IMR-90 (cell line): Measurements from ENCODE around the gene N4BP2L1. TPM values are rescaled to one million over a fixed set of nuclear protein-coding genes. Genes with fewer than 3 reads are reported as not detected.
A peak's percentile ranks its signal among the peaks of the same experiment; 100 is the strongest.

Experiments used
- ATAC-seq: fragments of 200-7000 bp; cut with Tn5 transposase; 2 replicates; pipeline ENCODE4 v1.9.1; 2020; ENCODE audit warnings: low read depth, mild to moderate bottlenecking, moderate library complexity
- BruUV-seq: library from RNA; stranded (reverse); fragments of 400-500 nt; replicated peaks from 2 replicates; lab custom pipeline; 2021; lab: Mats Ljungman, UMichigan
- CTCF ChIA-PET: fragments of 300-600 bp; formaldehyde crosslinking; extraction: SDS; loops from one replicate; lab custom pipeline; 2021; ENCODE audit warnings: antibody characterized with exemption; lab: Yijun Ruan, JAX
- POLR2A ChIA-PET: fragments of 300-600 bp; sonication (Branson Sonifier 250); formaldehyde crosslinking; loops from one replicate; lab custom pipeline; 2022; ENCODE audit warnings: antibody characterized with exemption; ENCODE audit not compliant: unreplicated experiment; lab: Charles Lee
- DNase-seq: peaks from one replicate; pipeline ENCODE4 v3.0.0; 2013
- H2AFZ ChIP-seq: replicated peaks from 2 replicates; pipeline ENCODE3; 2013; ENCODE audit warnings: low read length, mild to moderate bottlenecking; ENCODE audit not compliant: poor library complexity
- H2AK5ac ChIP-seq: 2 replicates; pipeline ENCODE4 v1.6.1; 2013; ENCODE audit warnings: low read depth, low read length, inconsistent platforms
- H2AK9ac ChIP-seq: replicated peaks from 2 replicates; pipeline ENCODE3; 2013; ENCODE audit warnings: mild to moderate bottlenecking, low read depth, low read length, moderate library complexity; ENCODE audit not compliant: poor library complexity
- H2BK120ac ChIP-seq: 2 replicates; pipeline ENCODE4 v1.6.1; 2013; ENCODE audit warnings: low read depth, low read length, inconsistent platforms
- H2BK15ac ChIP-seq: 3 replicates; pipeline ENCODE4 v1.6.1; 2013; ENCODE audit warnings: low read depth, low read length, inconsistent platforms
- H2BK20ac ChIP-seq: 2 replicates; pipeline ENCODE4 v1.6.1; 2013; ENCODE audit warnings: low read depth, mild to moderate bottlenecking, inconsistent platforms, low read length, moderate library complexity
- H2BK5ac ChIP-seq: 2 replicates; pipeline ENCODE4 v1.6.1; 2013; ENCODE audit warnings: mild to moderate bottlenecking, low read depth, low read length, inconsistent platforms; ENCODE audit not compliant: poor library complexity, severe bottlenecking
- H3K14ac ChIP-seq: replicated peaks from 2 replicates; pipeline ENCODE4 v1.6.1; 2013; ENCODE audit warnings: low read depth, low read length, inconsistent platforms
- H3K18ac ChIP-seq: 2 replicates; pipeline ENCODE4 v1.6.1; 2013; ENCODE audit warnings: low read depth, low read length, control low read depth
- H3K23ac ChIP-seq: 2 replicates; pipeline ENCODE4 v1.6.1; 2013; ENCODE audit warnings: low read depth, low read length, inconsistent platforms
- H3K27ac ChIP-seq: 2 replicates; pipeline ENCODE4 v1.5.1; 2013; ENCODE audit warnings: mild to moderate bottlenecking, control low read depth, low read length; ENCODE audit not compliant: insufficient read depth
- H3K27me3 ChIP-seq: 2 replicates; pipeline ENCODE4 v1.6.1; 2013; ENCODE audit warnings: low read length; ENCODE audit not compliant: control insufficient read depth, insufficient read depth
- H3K36me3 ChIP-seq: 2 replicates; pipeline ENCODE4 v1.6.1; 2013; ENCODE audit warnings: low read length, mixed read lengths; ENCODE audit not compliant: control insufficient read depth, insufficient read depth
- H3K4ac ChIP-seq: 2 replicates; pipeline ENCODE4 v1.6.1; 2013; ENCODE audit warnings: low read depth, low read length, inconsistent platforms
- H3K4me1 ChIP-seq: 2 replicates; pipeline ENCODE4 v1.6.1; 2013; ENCODE audit warnings: low read length, mixed read lengths; ENCODE audit not compliant: control insufficient read depth, insufficient read depth
- H3K4me2 ChIP-seq: 2 replicates; pipeline ENCODE4 v1.6.1; 2013; ENCODE audit warnings: low read depth, mild to moderate bottlenecking, control low read depth, low read length, moderate library complexity
- H3K4me3 ChIP-seq: 2 replicates; pipeline ENCODE4 v1.5.1; 2013; ENCODE audit warnings: low read depth, mild to moderate bottlenecking, control low read depth, low read length, moderate library complexity; ENCODE audit not compliant: insufficient read depth
- H3K56ac ChIP-seq: 2 replicates; pipeline ENCODE4 v1.6.1; 2013; ENCODE audit warnings: low read length, inconsistent platforms; ENCODE audit not compliant: insufficient read depth; ENCODE audit errors: extremely low read depth
- H3K79me1 ChIP-seq, 2 experiments: 2 replicates each; pipeline ENCODE4 v1.6.1; 2013; ENCODE audit warnings: low read length in 2 of 2, inconsistent platforms in 1 of 2, low read depth in 1 of 2
- H3K9ac ChIP-seq: 2 replicates; pipeline ENCODE4 v1.6.1; 2013; ENCODE audit warnings: low read depth, low read length, control low read depth
- H3K9me1 ChIP-seq: 2 replicates; pipeline ENCODE4 v1.6.1; 2013; ENCODE audit warnings: low read length, inconsistent platforms; ENCODE audit not compliant: insufficient read depth
- H3K9me3 ChIP-seq: 2 replicates; pipeline ENCODE4 v1.6.1; 2013; ENCODE audit warnings: low read length; ENCODE audit not compliant: control insufficient read depth, insufficient read depth
- H4K20me1 ChIP-seq: 2 replicates; pipeline ENCODE4 v1.6.1; 2013; ENCODE audit warnings: low read length, inconsistent platforms; ENCODE audit not compliant: insufficient read depth
- H4K5ac ChIP-seq: 2 replicates; pipeline ENCODE4 v1.6.1; 2013; ENCODE audit warnings: mild to moderate bottlenecking, low read depth, low read length, control low read depth
- H4K8ac ChIP-seq, 2 experiments: 2 replicates each; pipeline ENCODE4 v1.6.1; 2013; ENCODE audit warnings: low read depth in 2 of 2, low read length in 2 of 2, control low read depth in 1 of 2, inconsistent platforms in 1 of 2
- H4K91ac ChIP-seq: 2 replicates; pipeline ENCODE4 v1.6.1; 2013; ENCODE audit warnings: low read depth, low read length, inconsistent platforms; ENCODE audit not compliant: insufficient read depth
- BHLHE40 ChIP-seq: fragments of 150-350 bp; IDR thresholded peaks from 2 replicates; pipeline ENCODE4 v1.6.1; 2016; ENCODE audit warnings: mild to moderate bottlenecking, low read depth, low read length
- CEBPB ChIP-seq: IDR thresholded peaks from 2 replicates; pipeline ENCODE4 v1.6.1; 2012; ENCODE audit warnings: low read depth, low read length, improper control_type of control experiment
- ELK1 ChIP-seq: fragments of 150-350 bp; IDR thresholded peaks from 2 replicates; pipeline ENCODE4 v1.6.1; 2016; ENCODE audit warnings: low read depth, mild to moderate bottlenecking, low read length, moderate library complexity, borderline replicate concordance
- FOS ChIP-seq: fragments of 150-350 bp; IDR thresholded peaks from 2 replicates; pipeline ENCODE4 v1.6.1; 2016; ENCODE audit warnings: low read depth, low read length
- MAFK ChIP-seq: IDR thresholded peaks from 2 replicates; pipeline ENCODE4 v1.6.1; 2012; ENCODE audit warnings: low read depth, low read length, improper control_type of control experiment
- MAZ ChIP-seq: IDR thresholded peaks from 2 replicates; pipeline ENCODE4 v1.6.1; 2012; ENCODE audit warnings: low read depth, mild to moderate bottlenecking, low read length, improper control_type of control experiment, moderate library complexity, borderline replicate concordance
- MXI1 ChIP-seq: IDR thresholded peaks from 2 replicates; pipeline ENCODE4 v1.6.1; 2012; ENCODE audit warnings: low read depth, mild to moderate bottlenecking, low read length, moderate library complexity, borderline replicate concordance
- RAD21 ChIP-seq: IDR thresholded peaks from 2 replicates; pipeline ENCODE4 v1.6.1; 2012; ENCODE audit warnings: low read length, improper control_type of control experiment
- RCOR1 ChIP-seq: IDR thresholded peaks from 2 replicates; pipeline ENCODE4 v1.6.1; 2012; ENCODE audit warnings: mild to moderate bottlenecking, low read length, improper control_type of control experiment; ENCODE audit not compliant: insufficient replicate concordance
- RFX5 ChIP-seq: IDR thresholded peaks from 2 replicates; pipeline ENCODE4 v1.8.0; 2012; ENCODE audit warnings: low read depth, mild to moderate bottlenecking, low read length, moderate library complexity
- WGBS, 2 experiments: methylation state at CpG; one replicate each; pipeline versions ENCODE4 v1.1.5 to v1.1.7; 2013; ENCODE audit warnings: missing lambda C conversion rate in 2 of 2; ENCODE audit not compliant: insufficient read length in 1 of 2; ENCODE audit errors: extremely low coverage in 2 of 2; 5-methylcytosine and 5-hydroxymethylcytosine counted together
- dilution Hi-C: fragments of 300-500 bp; cut with HindIII; formaldehyde crosslinking; loops from one replicate; pipeline ENCODE4 v1.14.3; 2018; ENCODE audit warnings: low sequenced_read_pairs; ENCODE audit not compliant: unreplicated experiment
- in situ Hi-C: fragments of 300-500 bp; cut with MboI; formaldehyde crosslinking; loops from 3 replicates; pipeline ENCODE4 v1.14.3; 2019; ENCODE audit warnings: low sequenced_read_pairs, inconsistent platforms, mixed read lengths
- intact Hi-C: fragments of 100-400 bp; cut with micrococcal nuclease; formaldehyde crosslinking; loops from 2 replicates; pipeline ENCODE4 v1.10.0; 2022
- polyA plus RNA-seq, 3 experiments: library from polyadenylated mRNA; depleted of rRNA; stranded (reverse); fragments of >200 nt; gene quantifications; 2 replicates each; pipeline ENCODE4 v1.2.3, GENCODE V29; 2012; ENCODE audit warnings: low replicate concordance in 1 of 3
- total RNA-seq: library from RNA; depleted of rRNA; stranded (reverse); fragments of >200 nt; gene quantifications from 2 replicates; pipeline ENCODE4 v1.2.3, GENCODE V29; 2012
- TF ChIP-seq, protein P1 (sequence below): conservative IDR thresholded peaks from 2 replicates; pipeline ENCODE4 v1.5.1; 2012; ENCODE audit warnings: mild to moderate bottlenecking, low read depth, low read length, improper control_type of control experiment
- TF ChIP-seq, protein P2 (sequence below): fragments of 150-350 bp; IDR thresholded peaks from 2 replicates; pipeline ENCODE4 v1.6.1; 2017; ENCODE audit warnings: mild to moderate bottlenecking, antibody characterized with exemption, low read length, low read depth

The N4BP2L1 gene
- total and polyA plus RNA-seq, 2 of the 4 experiments (the other 2 are of a cell fraction) = 0.18 to 0.46 TPM

DNA sequence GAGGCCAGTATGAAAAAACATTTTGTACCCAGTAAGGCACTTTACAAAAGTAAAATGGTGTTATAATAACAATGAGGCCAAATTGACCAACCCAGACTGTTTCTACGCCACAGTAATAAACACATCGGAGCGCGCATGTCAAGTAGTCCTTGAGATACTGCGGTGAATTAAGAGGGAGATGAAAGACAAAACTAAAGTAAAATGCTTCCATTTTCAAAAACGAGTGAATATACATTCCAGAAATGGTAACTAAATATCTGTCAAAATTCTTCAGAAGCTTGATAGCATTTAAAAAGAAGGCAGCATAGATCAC, 19.0 kb downstream of the N4BP2L1 start:
- intact Hi-C loops = no loop called here
- CTCF ChIA-PET = interaction anchor here (1.0 kb wide), 1 partner anchor 10 kb away, joined by 3 read pairs; no protein-coding TSS in a partner anchor
- no peak overlapping the region for H3K4ac ChIP-seq

More for the DNA sequence above, 19.0 kb downstream of the N4BP2L1 start:
- ATAC-seq (peak; percentile 16; the same call in 1 of the 2 replicates), DNase-seq (no peak)
- H3K18ac ChIP-seq = no peak overlapping the region
- no peak overlapping the region for H4K91ac ChIP-seq
- no peaks in the 10 kb centered on the region for H4K20me1 ChIP-seq
- no peak overlapping the region for H2AK5ac ChIP-seq
- no peak overlapping the region for H3K56ac ChIP-seq
- H3K14ac ChIP-seq = no peak overlapping the region
- H4K5ac ChIP-seq = no peak overlapping the region
- H3K79me1 ChIP-seq = no peaks in the 10 kb centered on the region
- no peak overlapping the region for H2BK5ac ChIP-seq
- POLR2A ChIA-PET = no interaction called here
- no peak overlapping the region for H3K9ac ChIP-seq
- TF ChIP-seq FOS = no peak
- no peak for TF ChIP-seq BHLHE40
- TF ChIP-seq MAZ = no peak
- no peak for TF ChIP-seq CEBPB
- TF ChIP-seq MAFK = no peak
- TF ChIP-seq MXI1 = no peak
- TF ChIP-seq, protein P1, sequence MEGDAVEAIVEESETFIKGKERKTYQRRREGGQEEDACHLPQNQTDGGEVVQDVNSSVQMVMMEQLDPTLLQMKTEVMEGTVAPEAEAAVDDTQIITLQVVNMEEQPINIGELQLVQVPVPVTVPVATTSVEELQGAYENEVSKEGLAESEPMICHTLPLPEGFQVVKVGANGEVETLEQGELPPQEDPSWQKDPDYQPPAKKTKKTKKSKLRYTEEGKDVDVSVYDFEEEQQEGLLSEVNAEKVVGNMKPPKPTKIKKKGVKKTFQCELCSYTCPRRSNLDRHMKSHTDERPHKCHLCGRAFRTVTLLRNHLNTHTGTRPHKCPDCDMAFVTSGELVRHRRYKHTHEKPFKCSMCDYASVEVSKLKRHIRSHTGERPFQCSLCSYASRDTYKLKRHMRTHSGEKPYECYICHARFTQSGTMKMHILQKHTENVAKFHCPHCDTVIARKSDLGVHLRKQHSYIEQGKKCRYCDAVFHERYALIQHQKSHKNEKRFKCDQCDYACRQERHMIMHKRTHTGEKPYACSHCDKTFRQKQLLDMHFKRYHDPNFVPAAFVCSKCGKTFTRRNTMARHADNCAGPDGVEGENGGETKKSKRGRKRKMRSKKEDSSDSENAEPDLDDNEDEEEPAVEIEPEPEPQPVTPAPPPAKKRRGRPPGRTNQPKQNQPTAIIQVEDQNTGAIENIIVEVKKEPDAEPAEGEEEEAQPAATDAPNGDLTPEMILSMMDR = no peak
- TF ChIP-seq, protein P2, sequence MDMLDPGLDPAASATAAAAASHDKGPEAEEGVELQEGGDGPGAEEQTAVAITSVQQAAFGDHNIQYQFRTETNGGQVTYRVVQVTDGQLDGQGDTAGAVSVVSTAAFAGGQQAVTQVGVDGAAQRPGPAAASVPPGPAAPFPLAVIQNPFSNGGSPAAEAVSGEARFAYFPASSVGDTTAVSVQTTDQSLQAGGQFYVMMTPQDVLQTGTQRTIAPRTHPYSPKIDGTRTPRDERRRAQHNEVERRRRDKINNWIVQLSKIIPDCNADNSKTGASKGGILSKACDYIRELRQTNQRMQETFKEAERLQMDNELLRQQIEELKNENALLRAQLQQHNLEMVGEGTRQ = no peak
- no peak for TF ChIP-seq RAD21
- TF ChIP-seq RFX5 = no peak
- no peak for TF ChIP-seq ELK1
- no peak for TF ChIP-seq RCOR1
- H2BK20ac ChIP-seq = no peak overlapping the region
- peaks cover 5% of the 10 kb centered on the region for H3K4me1 ChIP-seq
- no peak overlapping the region for H2AFZ ChIP-seq
- no peak overlapping the region for H3K27ac ChIP-seq
- no peak overlapping the region for H3K23ac ChIP-seq
- BruUV-seq = no TSS peak
- no peak overlapping the region for H3K4me3 ChIP-seq
- no peaks in the 10 kb centered on the region for H3K9me1 ChIP-seq
- no peak overlapping the region for H2AK9ac ChIP-seq
- H3K27me3 ChIP-seq = no peaks in the 10 kb centered on the region
- WGBS, 2 experiments = no CpG with 5 or more reads among the region's 6 CpGs
- no peak overlapping the region; a peak in 1 of 4 replicates for H4K8ac ChIP-seq
- in situ Hi-C loops = no loop called here
- no peak overlapping the region for H2BK15ac ChIP-seq
- dilution Hi-C loops = no loop called here
- H3K9me3 ChIP-seq = no peaks in the 10 kb centered on the region
- H3K4me2 ChIP-seq = no peak overlapping the region
- H3K36me3 ChIP-seq = no peaks in the 10 kb centered on the region
- H2BK120ac ChIP-seq = no peak overlapping the region
